GM18519 (cell line): ENCODE results near the gene AP3B1.
A peak's percentile ranks its signal among the peaks of the same experiment; 100 is the strongest.

ENCODE experiments used
- ATAC-seq: cut with Tn5 transposase; IDR thresholded peaks from one replicate; pipeline ENCODE4 v1.9.1; 2021; ENCODE audit warnings: mild to moderate bottlenecking, moderate library complexity; ENCODE audit not compliant: unreplicated experiment, low FRiP score

The AP3B1 gene, protein sequence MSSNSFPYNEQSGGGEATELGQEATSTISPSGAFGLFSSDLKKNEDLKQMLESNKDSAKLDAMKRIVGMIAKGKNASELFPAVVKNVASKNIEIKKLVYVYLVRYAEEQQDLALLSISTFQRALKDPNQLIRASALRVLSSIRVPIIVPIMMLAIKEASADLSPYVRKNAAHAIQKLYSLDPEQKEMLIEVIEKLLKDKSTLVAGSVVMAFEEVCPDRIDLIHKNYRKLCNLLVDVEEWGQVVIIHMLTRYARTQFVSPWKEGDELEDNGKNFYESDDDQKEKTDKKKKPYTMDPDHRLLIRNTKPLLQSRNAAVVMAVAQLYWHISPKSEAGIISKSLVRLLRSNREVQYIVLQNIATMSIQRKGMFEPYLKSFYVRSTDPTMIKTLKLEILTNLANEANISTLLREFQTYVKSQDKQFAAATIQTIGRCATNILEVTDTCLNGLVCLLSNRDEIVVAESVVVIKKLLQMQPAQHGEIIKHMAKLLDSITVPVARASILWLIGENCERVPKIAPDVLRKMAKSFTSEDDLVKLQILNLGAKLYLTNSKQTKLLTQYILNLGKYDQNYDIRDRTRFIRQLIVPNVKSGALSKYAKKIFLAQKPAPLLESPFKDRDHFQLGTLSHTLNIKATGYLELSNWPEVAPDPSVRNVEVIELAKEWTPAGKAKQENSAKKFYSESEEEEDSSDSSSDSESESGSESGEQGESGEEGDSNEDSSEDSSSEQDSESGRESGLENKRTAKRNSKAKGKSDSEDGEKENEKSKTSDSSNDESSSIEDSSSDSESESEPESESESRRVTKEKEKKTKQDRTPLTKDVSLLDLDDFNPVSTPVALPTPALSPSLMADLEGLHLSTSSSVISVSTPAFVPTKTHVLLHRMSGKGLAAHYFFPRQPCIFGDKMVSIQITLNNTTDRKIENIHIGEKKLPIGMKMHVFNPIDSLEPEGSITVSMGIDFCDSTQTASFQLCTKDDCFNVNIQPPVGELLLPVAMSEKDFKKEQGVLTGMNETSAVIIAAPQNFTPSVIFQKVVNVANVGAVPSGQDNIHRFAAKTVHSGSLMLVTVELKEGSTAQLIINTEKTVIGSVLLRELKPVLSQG

GRCh38 chr5:78294248-78295034 lies at the start of gene AP3B1:
TSS of gene AP3B1 (minus strand) at chr5:78294698. CDS start at chr5:78294579, 119 bp downstream.
- peak; percentile 80 for ATAC-seq

DNA sequence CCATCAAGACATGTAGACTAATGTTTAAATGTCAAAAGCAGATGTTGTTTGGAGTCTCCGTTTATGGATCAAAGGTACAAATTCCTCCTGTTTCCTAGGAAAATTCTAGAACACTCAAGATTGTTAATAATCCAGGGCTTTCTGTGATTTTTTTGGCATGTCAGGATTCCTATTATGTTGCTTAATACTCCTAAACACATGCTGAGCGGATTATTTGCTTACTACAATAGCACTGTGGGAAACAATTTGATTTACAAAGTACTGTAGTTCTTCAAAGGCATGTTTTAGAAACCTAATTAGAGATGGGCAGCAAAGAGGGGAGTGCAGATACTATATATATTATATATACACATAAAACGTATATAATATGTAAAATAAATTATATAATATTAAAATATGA lies 46.9 kb upstream of the AP3B1 start:
- ATAC-seq = no peak

GRCh38 chr5:78339617-78340436 lies 45.3 kb upstream of the AP3B1 start:
- ATAC-seq = no peak

DNA sequence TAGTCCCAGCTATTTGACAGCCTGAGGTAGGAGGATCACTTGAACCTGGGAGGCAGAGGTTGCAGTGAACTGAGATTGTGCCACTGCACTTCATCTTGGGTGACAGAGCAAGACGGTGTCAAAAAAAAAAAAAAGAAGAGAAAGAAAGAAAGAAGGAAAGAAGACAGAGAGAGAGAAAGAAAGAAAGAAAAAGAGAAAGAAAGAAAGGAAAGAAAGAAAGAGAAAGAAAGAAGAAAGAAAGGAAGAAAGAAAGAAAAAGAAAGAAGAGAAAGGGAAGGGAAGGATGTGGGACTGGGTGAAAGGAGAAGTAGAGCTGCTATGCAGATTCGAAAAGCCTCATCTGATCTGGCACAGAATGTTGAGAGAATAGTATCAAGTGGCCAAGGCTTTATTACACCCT lies 42.2 kb upstream of the AP3B1 start:
- ATAC-seq = no peak

GRCh38 chr5:78335976-78336375 lies 41.5 kb upstream of the AP3B1 start:
- no peak for ATAC-seq

DNA sequence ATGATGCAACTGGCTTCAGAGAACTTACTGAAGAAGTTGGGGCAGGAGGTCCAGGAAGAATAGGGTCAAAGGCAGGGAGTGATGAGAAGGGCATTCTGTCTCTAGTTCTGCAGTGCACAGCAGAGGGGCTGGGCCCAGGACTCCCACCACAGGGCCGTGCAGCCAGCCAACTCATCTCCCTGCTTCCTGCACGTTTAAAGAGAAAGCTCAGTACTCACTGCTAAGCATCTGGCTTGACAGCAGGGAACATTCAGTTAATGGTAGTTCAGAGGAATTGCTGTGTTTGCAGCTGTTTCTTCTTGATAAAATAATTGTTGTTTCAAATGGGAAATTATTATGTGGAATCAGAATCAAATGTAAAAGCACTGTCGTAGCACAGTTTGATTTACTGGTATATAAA lies 40.3 kb upstream of the AP3B1 start:
- no peak for ATAC-seq

DNA sequence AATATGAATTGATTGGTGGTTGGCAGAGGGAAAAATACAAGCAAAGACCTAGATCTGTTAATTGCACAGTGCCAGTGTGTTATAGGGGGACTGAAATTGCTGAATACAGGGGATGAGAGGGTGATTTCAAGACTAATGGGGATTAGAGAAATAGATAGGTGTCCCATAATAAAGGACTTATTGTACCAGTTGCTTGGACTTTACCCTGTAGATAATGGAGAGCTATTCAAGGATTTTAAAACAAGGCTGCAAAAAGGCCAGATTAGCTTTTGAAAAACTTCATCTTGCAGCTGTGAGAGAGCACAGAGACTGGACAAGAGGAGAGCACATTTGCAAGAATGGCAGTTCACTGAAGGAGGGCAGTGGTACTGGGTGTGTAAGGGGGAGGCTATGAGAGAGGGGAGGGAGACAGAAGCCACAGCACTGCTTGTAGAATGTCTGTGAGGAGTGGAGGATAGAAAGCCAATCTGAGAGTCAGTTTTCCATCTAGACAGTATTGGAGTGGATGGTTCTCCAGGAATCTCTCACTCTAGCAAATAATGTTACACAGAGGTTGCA lies 37.1 kb upstream of the AP3B1 start:
- ATAC-seq = no peak

- no peak for ATAC-seq
Measured at GRCh38 chr5:78328585-78329173, 34.2 kb upstream of the AP3B1 start.

DNA sequence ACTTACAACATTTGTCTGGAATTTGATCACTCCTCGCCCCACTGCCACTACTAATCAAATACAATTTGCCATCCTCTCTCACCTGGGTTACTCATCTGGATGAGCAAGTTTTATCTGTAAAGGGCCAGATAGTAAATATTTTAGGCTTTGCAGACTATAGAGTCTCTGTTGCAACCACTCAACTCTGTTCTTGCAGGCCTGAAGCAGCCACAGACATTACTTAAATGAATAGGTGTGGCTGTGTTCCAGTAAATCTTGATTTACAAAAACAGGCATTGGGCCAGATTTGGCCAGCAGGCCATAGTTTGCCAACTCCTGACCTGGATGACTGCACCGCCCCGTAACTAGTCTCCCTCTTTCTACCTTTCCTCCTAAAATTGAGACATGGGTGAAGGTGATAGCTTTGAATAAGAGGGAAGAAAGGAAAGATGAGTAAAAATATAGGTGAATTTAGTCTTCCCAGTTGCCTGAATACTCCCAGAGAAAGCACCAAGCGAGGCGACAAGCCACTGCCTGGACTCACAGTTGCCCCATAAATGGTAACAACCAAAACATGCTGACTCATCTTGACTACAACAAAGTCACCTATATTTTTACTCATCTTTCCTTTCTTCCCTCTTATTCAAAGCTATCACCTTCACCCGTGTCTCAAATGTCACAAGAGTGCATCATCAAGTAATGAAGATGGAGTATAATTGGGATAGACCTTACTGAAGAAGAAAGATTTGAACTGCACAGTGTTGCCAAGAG lies 33.4 kb upstream of the AP3B1 start:
- no peak for ATAC-seq

- no peak for ATAC-seq
Measured at GRCh38 chr5:78326930-78327329, 32.4 kb upstream of the AP3B1 start.

- no peak for ATAC-seq
Measured at GRCh38 chr5:78323241-78323640, 28.7 kb upstream of the AP3B1 start.

DNA sequence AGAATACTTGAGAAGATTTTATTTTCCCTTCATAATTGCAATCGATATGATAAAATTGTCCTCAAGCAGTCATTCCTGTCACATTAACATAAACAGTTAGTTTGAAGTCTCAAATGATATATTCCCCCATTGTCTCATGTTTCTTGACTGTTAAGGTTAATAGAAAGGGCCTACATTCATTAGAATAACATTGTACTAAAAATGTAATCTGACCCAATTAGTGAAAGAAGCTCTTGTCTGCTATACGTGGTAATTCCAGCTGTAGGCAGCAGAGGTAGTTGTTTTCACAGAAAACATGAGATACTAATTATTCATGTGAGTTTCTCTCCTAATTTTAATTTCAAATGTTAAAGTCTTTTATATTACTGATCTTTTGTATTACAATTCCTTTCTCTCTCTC lies 25.9 kb upstream of the AP3B1 start:
- no peak for ATAC-seq

DNA sequence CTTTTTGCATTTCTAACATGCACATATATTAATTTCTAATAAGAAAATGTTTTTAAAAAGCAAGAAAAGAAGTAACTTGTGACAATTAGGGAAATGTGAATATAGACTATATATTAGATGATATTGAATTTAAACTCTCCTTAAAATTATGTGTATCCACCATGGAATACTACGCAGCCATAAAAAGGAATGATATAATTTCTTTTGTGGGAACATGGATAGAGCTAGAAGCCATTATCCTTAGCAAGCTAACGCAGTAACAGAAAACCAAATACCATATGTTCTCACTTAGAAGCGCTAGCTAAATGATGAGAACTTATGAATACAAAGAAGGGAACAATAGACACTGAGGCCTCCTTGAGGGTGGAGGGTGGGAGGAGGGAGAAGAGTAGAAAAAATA lies 23.8 kb upstream of the AP3B1 start:
- ATAC-seq = no peak

DNA sequence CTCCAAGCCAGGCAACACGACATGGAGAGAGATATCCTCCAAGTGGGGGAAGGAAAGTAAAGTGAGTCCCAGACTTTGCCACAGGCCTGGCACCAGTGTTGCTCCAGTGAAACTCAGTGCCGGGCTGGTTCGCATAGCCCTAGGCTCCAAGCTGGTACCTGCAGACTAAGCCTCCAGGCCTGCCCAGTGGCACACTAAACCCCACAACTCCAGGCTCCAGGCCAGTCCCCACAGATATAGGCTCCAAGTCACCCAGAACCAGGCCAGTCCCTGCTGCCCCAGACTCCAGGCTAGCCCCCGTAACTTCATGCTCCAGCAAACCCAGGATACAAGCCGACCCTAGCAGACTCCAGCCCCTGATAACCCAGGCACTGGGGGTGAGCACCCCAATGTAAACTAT lies 23.0 kb upstream of the AP3B1 start:
- no peak for ATAC-seq

DNA sequence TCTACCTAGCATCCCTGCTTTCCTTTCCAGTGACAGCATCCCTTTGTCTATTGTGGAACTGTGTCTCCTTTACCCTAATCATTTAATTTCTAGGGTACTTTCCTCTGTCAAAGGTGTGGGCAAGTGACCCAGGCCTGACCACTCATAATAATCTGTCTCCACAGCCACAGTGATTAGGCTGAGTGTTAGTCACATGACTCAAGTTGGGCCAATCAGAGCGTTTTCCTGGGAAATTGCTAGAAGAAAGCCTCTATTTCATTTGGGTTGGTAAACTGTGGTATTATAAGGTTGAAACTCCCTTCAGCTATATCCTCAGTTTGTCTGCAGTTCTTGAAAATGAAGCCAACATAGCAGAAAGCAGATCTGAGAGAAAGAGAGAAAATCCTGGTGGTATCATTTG lies 14.2 kb upstream of the AP3B1 start:
- ATAC-seq = no peak

DNA sequence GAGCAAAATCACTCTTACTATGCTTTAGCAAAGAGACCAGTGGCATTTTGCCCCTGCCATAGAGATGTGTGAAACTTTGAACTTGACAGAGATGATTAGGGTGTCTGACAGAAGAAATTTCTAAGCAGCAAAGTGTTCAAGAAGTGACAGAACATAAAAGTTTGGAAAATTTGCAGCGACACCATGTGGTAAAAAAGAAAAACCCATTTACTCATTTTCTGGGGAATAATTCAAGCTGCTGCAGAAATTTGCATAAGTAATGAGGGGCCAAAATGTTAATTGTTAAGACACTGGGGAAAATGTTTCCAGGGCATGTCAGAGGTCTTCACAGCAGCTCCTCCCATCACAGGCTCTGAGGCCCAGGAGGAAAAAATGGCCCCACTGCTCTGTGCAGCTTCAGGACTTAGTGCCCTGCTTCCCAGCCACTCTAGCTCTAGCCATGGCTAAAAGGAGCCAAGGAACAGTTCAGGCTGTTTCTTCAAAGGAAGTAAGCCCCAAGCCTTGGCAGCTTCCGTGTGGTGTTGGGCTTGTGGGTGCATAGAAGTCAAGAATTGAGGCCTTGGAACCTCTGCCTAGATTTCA lies 6.1 kb upstream of the AP3B1 start:
- no peak for ATAC-seq

GRCh38 chr5:78295035-78295961 lies 800 bp upstream of the AP3B1 start:
- no peak for ATAC-seq
